Adrenal gland (tissue), 19 donors: Measurements from ENCODE around the gene SCG2. TPM values are rescaled to one million over a fixed set of nuclear protein-coding genes. Genes with fewer than 3 reads are reported as not detected.

Experiments used
- DNase-seq, 7 donors: peaks; one replicate each; pipeline ENCODE4 v3.0.0-alpha.2; 2019 to 2020
- H3K27ac ChIP-seq, 5 donors: fragments of 200-600 bp; sonication (generic) in 4 of 5; 1 replicate in 3 of 5; 2 replicates in 2 of 5; pipeline versions ENCODE4 v1.5.1 to v1.8.0; 2016 to 2020; ENCODE audit warnings: mild to moderate bottlenecking in 1 of 5
- H3K27me3 ChIP-seq: fragments of 200-600 bp; 2 replicates; pipeline ENCODE4 v1.8.0; 2021
- H3K36me3 ChIP-seq, 2 donors: fragments of 200-600 bp; replicated peaks in 1 of 2; 1 replicate in 1 of 2; 2 replicates in 1 of 2; pipeline versions ENCODE4 v1.5.1 to v1.8.0; 2018 to 2022
- H3K4me1 ChIP-seq, 2 donors: fragments of 200-600 bp; replicated peaks in 1 of 2; 1 replicate in 1 of 2; 2 replicates in 1 of 2; pipeline versions ENCODE4 v1.5.1 to v1.8.0; 2018 to 2021
- H3K4me3 ChIP-seq, 4 donors: fragments of 200-600 bp; sonication (generic) in 3 of 4; one replicate each; pipeline ENCODE4 v1.5.1; 2016 to 2018
- H3K9me3 ChIP-seq, 3 donors: fragments of 200-600 bp; sonication (generic) in 1 of 3; replicated peaks in 1 of 3; 1 replicate in 2 of 3; 2 replicates in 1 of 3; pipeline versions ENCODE4 v1.5.1 to v1.8.0; 2016 to 2021
- POLR2A ChIP-seq, 2 donors: fragments of 450-650 bp; IDR thresholded peaks; one replicate each; pipeline ENCODE4 v1.6.1; 2017; ENCODE audit warnings: antibody characterized with exemption in 2 of 2, mild to moderate bottlenecking in 2 of 2, moderate library complexity in 1 of 2
- WGBS, 4 donors: extraction: QIAGEN DNeasy Blood & Tissue Kit in 2 of 4; methylation state at CpG; one replicate each; pipeline versions ENCODE4 v1.1.5 to v1.1.7; 2013 to 2017; 5-methylcytosine and 5-hydroxymethylcytosine counted together
- intact Hi-C, 2 donors: fragments of 100-400 bp; cut with DNase I; formaldehyde crosslinking; loops; one replicate each; pipeline versions ENCODE4 v1.14.1 to v1.15.0; 2022 to 2023
- long read RNA-seq, 10 donors: library from polyadenylated mRNA in 3 of 10; unstranded in 2 of 10; stranded (forward) in 1 of 10; transcript quantifications; one replicate each; pipeline ENCODE4 v2.0.0 and lab custom pipeline, GENCODE V29; 2021 to 2026
- polyA plus RNA-seq, 3 donors: library from polyadenylated mRNA; stranded (reverse); fragments of 200-250 nt in 2 of 3; fragments of 350-450 nt in 1 of 3; fragmentation: Illumina TruSeq in 1 of 3; extraction: RNeasy Lipid Tissue Mini Kit (QIAGEN cat#74804) in 1 of 3; gene quantifications; one replicate each; pipeline ENCODE4 v1.2.3, GENCODE V29; 2013 to 2014
- total RNA-seq, 9 donors: library from RNA; depleted of rRNA in 4 of 9; stranded (reverse); fragments of >200 nt in 4 of 9; fragments of 120-200 nt in 1 of 9; fragmentation: NEBNext Ultra II Directional in 1 of 9; extraction: Animal tissue kit (Norgen Biotek cat#: 25700) in 1 of 9; gene quantifications; one replicate each; pipeline versions ENCODE4 v1.1.0 to v1.2.4, GENCODE V29; 2013 to 2023
- TF ChIP-seq, protein P1 (sequence below), 6 experiments: fragments of 450-650 bp in 4 of 6; fragments of 200-600 bp in 2 of 6; sonication (generic) in 1 of 6; IDR thresholded peaks; 1 replicate in 5 of 6; 2 replicates in 1 of 6; pipeline versions ENCODE4 v1.5.1 to v1.8.0; 2016 to 2021; ENCODE audit warnings: antibody characterized with exemption in 6 of 6, mild to moderate bottlenecking in 2 of 6, moderate library complexity in 1 of 6
- donor health status: healthy with polysubstance abuse.
- donor health status: Bipolar disorder and iron deficiency.
- donor health status: DM: yes; HTN: yes; CAD: no.
- donor health status: DM: no; HTN: no; CAD: no.
- donor health status: DM: no; HTN: no; CAD: no.
- donor health status: DM: yes; HTN: yes; CAD: no.

SCG2 gene, protein sequence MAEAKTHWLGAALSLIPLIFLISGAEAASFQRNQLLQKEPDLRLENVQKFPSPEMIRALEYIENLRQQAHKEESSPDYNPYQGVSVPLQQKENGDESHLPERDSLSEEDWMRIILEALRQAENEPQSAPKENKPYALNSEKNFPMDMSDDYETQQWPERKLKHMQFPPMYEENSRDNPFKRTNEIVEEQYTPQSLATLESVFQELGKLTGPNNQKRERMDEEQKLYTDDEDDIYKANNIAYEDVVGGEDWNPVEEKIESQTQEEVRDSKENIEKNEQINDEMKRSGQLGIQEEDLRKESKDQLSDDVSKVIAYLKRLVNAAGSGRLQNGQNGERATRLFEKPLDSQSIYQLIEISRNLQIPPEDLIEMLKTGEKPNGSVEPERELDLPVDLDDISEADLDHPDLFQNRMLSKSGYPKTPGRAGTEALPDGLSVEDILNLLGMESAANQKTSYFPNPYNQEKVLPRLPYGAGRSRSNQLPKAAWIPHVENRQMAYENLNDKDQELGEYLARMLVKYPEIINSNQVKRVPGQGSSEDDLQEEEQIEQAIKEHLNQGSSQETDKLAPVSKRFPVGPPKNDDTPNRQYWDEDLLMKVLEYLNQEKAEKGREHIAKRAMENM
- total RNA-seq (100 to 1,000 TPM in 3 of 9 donors, 10 to 100 TPM in 2, 1 to 10 TPM in 2, under 1 TPM in 1, not detected in 1; 0.29 to 281 (median 14.8) TPM), polyA plus RNA-seq (100 to 1,000 TPM in 2 of 3 donors, 10 to 100 TPM in 1; 37.1 to 688 (median 128) TPM)
- long read RNA-seq, donor 1 = 0 reads
- long read RNA-seq, donor 2, partial matches to known transcripts = 0 of 1 reads
- long read RNA-seq, donor 2, other reads (novel, unspliced or antisense) = 0 of 1 reads
- long read RNA-seq, donor 3, partial matches to known transcripts = 0 of 4 reads
- long read RNA-seq, donor 3, other reads (novel, unspliced or antisense) = 0 of 4 reads
- long read RNA-seq, donor 4 = 0 reads
- long read RNA-seq, donor 5, partial matches to known transcripts = 2 of 5 reads
- long read RNA-seq, donor 5, other reads (novel, unspliced or antisense) = 0 of 5 reads
- long read RNA-seq, donor 6, transcript SCG2-201 (2 exons, 2,576 nt) = major isoform, 298 of 335 reads
- long read RNA-seq, donor 6, partial matches to known transcripts = 0 of 335 reads
- long read RNA-seq, donor 6, other reads (novel, unspliced or antisense) = 36 of 335 reads
- long read RNA-seq, donor 7 = 0 reads
- long read RNA-seq, donor 8 = 0 reads
- long read RNA-seq, donor 9 = 0 reads
- long read RNA-seq, donor 10, transcript SCG2-201 (2 exons, 2,576 nt) = major isoform, 8 of 8 reads
- long read RNA-seq, donor 10, partial matches to known transcripts = 0 of 8 reads
- long read RNA-seq, donor 10, other reads (novel, unspliced or antisense) = 0 of 8 reads

DNA sequence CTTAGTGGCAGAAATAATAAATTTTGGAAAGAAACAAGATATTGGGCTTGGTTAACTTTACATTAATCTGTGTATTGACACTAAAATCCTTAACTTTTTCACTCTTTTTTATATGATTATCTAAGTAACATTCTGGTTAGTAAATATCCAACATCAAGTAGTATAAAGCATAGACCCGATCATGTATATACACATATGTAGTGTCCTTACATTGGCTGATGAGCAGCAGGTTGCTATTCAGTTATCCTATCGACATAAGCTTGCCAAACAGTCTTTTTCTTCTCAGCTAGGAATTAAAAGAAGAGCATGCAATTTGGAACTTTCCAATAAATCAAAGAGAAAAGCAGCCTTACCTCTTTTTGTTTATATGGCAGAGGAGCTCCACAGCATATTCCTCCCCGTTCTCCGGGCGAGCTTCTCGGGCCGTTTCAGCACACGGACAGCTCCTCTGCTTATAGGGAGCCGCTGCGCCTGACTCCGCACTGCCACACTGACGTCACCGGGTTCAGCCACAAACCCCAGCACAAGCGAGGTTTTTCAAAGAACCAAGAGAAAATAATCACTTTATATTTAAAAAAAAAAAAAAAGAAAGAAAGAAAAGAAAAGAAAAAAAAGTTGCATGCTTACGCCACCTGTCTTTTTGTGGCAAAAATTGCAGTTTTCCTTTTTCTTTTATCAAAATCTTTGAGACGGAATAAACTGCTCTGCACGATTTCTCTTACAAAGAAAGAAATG is at the start of gene SCG2:
Gene SCG2 (minus strand): TSS at position 430 of the 735 bp plus-strand sequence. CDS start 3,079 bp downstream, outside the sequence.
- peak in 1 of 2 donors; percentile 27 for TF ChIP-seq POLR2A (IDR thresholded peaks at IDR 0.05)
- TF ChIP-seq, protein P1, sequence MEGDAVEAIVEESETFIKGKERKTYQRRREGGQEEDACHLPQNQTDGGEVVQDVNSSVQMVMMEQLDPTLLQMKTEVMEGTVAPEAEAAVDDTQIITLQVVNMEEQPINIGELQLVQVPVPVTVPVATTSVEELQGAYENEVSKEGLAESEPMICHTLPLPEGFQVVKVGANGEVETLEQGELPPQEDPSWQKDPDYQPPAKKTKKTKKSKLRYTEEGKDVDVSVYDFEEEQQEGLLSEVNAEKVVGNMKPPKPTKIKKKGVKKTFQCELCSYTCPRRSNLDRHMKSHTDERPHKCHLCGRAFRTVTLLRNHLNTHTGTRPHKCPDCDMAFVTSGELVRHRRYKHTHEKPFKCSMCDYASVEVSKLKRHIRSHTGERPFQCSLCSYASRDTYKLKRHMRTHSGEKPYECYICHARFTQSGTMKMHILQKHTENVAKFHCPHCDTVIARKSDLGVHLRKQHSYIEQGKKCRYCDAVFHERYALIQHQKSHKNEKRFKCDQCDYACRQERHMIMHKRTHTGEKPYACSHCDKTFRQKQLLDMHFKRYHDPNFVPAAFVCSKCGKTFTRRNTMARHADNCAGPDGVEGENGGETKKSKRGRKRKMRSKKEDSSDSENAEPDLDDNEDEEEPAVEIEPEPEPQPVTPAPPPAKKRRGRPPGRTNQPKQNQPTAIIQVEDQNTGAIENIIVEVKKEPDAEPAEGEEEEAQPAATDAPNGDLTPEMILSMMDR (IDR thresholded peaks at IDR 0.05) = peak in 5 of 6 experiments; percentile 11 to 45 (median 42)
- Histone ChIP-seq H3K4me3 (no peak within 1 kb of the TSS), H3K4me1 (no peaks in the 10 kb centered on the region), H3K9me3 (no peaks in the 10 kb centered on the region), H3K27ac (peak within 1 kb of the TSS in 1 of 5 donors; percentile 33), H3K27me3 (no peaks in the 10 kb centered on the region), H3K36me3 (no peaks in the 10 kb centered on the region)
- intact Hi-C loops = no loop called here
- DNase-seq = peak; percentile 70 to 93 (median 77)
- 7 to 8% (median 8%) methylated on average over 17 of the region's 17 CpGs for WGBS, 4 donors

DNA sequence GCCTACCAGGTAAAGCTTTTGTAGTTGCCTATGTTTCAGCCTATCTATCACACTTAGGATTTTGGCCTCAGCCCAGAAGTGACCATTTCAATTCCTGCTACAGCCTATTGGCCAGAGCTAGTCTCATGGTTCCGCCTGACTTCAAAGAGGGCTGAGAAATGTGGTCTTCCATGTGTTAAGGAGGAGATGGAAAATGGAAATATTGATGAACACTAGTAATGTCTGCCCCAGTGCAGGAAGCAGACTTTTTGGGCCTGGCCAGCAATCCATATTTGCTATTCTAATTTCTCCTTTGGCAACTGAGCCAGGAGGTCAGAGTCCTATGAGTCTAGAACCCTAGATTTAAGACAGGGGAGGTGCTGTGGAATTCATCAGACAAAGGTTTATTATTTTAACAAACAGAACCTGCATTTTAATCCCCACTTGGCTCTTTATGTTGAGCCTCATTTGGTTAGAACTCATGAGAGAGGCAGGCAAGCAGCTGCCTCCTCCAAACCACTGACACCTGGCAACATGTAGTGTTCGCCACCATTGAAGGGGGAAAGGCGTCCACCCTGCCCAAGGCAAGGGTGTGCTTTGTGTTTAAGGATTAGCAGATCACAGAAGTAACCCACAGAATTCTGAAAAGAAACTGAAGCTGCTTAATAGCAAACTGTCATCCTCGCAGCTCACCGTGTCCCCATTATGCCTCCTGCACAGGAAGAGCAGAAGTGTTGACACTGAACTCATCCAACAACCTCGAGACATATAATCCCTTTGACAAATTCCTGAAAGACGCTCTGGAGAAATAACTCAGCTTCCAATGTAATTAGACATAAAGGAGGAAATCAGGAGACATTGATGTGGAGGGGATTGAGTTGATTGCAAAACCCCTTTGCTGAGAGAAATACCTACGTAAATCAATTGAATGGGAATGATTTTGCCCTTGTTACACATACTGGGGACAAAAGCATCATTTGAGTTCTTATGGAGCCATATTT is 47.7 kb upstream of the SCG2 start:
- H3K27ac ChIP-seq = no peak overlapping the region
- no peaks in the 10 kb centered on the region for H3K9me3 ChIP-seq
- DNase-seq = no peak
- TF ChIP-seq POLR2A (IDR thresholded peaks at IDR 0.05) = no peak
- TF ChIP-seq, protein P1 (IDR thresholded peaks at IDR 0.05) = no peak
- no peaks in the 10 kb centered on the region for H3K27me3 ChIP-seq
- no peak overlapping the region for H3K4me3 ChIP-seq
- 79 to 89% (median 82%) methylated on average over 8 of the region's 8 CpGs for WGBS, 4 donors
- intact Hi-C loops = no loop called here
- H3K36me3 ChIP-seq = no peaks in the 10 kb centered on the region
- no peaks in the 10 kb centered on the region for H3K4me1 ChIP-seq

DNA sequence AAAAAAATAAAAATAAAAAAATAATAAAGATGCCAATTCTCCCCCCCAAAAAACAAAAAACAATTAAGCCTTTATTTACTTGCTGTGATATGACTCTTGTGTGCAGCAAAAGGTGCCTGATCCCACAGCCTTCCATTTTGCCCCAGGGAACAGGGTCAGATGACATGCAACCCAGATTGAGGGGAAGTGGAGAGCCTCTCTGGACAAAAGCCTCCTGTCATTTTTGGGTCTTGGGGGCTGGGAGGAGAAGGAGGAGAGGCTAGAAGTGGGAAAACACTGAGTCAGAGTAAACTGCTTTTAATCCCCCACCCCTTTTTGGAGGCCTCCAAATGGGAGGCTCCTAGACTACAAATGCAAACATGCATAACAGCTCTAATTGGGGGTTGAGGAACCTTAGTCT is 46.6 kb upstream of the SCG2 start:
- Histone ChIP-seq H3K4me3 (no peak overlapping the region), H3K36me3 (no peaks in the 10 kb centered on the region), H3K27me3 (no peaks in the 10 kb centered on the region), H3K4me1 (no peaks in the 10 kb centered on the region), H3K27ac (no peak overlapping the region), H3K9me3 (no peaks in the 10 kb centered on the region)
- TF ChIP-seq, protein P1 (IDR thresholded peaks at IDR 0.05) = no peak
- no peak for TF ChIP-seq POLR2A (IDR thresholded peaks at IDR 0.05)
- intact Hi-C loops = no loop called here
- no peak for DNase-seq
